Posterior vena cava (tissue), 2 donors: ENCODE results near the gene PAX5. TPM values are rescaled to one million over a fixed set of nuclear protein-coding genes. Genes with fewer than 3 reads are reported as not detected.

ENCODE experiments used
- DNase-seq: peaks from one replicate; pipeline ENCODE4 v3.0.0-alpha.2; 2020; ENCODE audit warnings: low spot score
- intact Hi-C, 2 donors: fragments of 100-400 bp; cut with DNase I; formaldehyde crosslinking; loops; one replicate each; pipeline versions ENCODE4 v1.14.1 to v1.14.2; 2022 to 2023
- total RNA-seq, 2 donors: library from RNA; stranded (reverse); fragmentation: NEBNext Ultra II Directional; extraction: Animal tissue kit (Norgen Biotek cat#: 25700); gene quantifications; one replicate each; pipeline ENCODE4 v1.2.1, GENCODE V29; 2021
- donor health status: DM: yes; HTN: yes; CAD: no.
- donor health status: DM: yes; HTN: yes; CAD: no.

Gene PAX5
- total RNA-seq, 2 donors from 2014 or later = 0.46 to 0.67 TPM

DNA sequence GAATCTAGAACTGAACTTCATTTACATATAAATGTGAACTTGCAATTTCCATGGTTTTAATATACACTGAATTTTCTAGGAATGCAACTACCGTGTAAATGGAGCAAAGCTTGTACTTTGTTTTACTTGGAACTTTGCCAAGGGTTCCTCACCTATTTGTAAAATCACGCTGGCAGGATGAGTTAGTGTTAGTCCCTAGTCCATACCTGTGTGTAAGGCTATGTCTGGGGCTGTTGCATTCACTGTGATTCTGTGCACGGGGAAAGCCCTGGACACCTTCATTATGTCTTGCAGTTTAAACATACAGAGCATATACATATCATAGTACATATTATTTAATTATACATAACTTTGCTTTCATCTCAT is 119.9 kb downstream of the PAX5 start:
- intact Hi-C loops = no loop called here
- DNase-seq = no peak

DNA sequence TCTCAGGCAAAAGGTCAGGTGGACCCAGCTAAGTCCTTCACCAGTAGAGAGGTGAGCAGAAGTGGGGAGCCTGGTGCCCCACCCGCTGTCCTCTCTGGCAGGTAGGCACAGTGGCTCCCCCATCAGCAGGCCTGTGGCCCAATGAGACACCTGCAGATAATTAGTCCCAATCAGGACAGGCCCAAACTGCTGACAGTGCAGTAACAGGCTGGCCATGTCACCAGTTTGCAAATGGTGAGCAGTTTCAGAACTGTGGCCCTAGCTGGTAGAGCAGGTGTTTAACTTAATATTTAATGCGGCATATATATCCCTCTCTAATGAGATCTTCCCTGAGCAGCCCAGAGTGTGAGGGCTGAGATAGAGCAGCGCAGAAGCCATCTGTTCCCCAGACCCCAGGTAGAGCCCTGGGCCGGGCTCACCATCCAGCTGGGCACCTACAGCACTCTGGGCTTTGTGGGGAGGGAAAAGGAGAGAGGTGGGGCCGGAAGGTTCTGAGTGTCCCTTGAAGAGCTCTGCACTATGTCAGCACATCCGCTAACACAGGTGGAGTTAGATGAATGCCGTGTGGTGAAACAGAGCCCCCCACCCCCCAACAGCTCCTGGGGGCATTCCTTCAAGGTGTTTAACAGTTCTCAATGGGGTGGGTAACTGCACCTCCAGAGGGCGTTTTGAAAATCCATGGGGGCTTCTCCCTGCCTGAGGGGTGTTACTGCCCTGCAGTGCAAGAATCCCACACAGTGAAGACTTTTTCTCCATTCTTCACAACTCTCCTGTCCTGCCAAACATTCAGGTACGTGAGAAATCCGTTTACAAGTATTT is 120.5 kb downstream of the PAX5 start:
- no peak for DNase-seq

DNA sequence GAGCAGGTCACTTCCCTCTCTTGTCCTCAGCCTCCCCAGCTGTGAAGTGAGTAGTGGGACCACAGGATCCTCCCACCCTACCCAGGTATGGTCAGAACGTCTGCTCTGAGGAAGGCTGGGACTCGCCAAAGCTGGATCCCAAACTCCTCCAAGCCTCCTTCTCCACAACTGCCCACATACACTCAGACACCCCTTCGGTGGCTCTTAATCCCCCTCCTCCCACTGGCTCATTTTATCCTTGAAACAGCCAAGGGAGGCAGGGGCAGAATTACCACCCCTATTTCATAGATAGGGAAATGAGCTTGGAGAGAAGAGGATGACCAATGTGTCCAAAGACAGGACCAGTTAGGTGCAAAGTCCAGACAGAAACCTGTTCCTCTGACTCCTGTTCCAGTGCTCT is 121.4 kb downstream of the PAX5 start:
- intact Hi-C loops = no loop called here
- DNase-seq = no peak

More for the DNA sequence above, 120.5 kb downstream of the PAX5 start:
- intact Hi-C loops = no loop called here

DNA sequence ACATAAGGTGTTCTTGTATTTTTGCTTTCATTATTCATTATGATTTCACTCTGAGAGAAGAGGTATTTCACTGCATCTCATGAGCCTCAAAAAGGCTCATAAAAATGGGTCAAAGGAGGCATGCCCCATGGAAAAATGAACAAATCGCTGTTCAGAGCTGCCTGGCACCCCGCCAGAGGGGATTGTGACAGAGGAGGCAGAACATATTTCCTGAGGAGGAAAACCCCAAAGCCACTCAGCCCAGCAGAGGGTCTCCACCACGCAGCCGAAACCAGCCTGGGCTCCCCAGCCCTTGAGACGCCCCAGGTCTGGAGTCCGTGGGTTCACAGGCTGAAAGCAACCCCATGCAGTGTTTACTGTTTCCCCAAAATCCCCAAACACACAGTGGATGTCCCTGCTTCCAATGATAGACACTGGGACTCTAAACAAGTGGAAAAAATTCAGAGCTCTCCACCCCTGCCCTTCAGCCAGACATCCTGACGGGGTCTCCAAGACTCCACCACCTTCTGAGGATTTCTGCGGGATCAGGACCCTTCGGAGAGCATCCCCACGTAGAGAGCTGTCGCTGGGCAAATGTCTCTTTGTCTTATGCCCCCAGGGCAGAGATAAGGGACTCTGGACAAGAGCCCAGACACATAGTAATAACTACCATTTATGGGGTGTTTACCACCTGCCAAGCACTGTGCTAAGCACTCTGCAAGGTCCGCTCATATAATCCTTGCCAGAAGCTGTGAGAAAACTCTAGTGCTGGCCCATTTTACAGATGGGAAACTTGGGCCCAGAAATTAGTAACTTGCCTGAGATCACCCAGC is 122.3 kb downstream of the PAX5 start:
- intact Hi-C loops = no loop called here
- no peak for DNase-seq

DNA sequence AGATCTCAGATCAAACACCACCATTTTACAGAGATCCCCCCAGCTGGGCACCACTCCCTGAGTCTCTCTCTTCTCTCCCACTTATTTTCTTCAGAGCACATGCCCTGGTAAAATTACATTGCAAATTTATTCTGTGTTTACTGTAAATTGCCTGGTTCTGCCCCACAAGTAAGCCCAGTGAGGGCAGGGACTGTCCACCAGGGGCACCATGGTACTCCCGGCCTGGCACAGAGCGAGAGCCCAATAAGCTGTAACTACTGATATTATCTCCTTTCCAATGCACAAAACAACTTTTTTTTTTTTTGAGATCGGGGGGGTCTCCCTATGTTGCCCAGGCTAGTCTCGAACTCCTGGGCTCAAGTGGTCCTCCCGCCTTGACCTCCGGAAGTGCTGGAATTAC is 123.0 kb downstream of the PAX5 start:
- no peak for DNase-seq
- intact Hi-C loops = no loop called here

DNA sequence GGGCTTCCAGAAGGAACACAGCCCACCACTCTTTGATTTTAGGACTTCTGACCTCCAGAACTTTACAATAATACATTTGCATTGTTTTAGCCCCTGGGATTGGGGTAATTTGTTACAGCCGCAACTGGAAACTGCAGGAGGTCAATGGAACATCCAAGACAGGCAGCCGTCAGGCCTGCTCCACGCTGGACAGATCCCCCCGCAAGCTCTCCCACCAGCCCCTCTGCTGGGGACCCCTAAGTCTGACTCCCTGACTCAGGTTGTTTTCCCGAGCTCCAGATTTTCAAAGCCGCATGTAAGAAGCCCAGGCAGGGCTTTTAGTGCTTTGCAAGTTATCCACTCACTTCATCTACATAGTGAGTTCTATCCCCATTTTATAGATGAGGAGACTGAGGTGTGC is 127.6 kb downstream of the PAX5 start:
- no peak for DNase-seq
- intact Hi-C loops = no loop called here

DNA sequence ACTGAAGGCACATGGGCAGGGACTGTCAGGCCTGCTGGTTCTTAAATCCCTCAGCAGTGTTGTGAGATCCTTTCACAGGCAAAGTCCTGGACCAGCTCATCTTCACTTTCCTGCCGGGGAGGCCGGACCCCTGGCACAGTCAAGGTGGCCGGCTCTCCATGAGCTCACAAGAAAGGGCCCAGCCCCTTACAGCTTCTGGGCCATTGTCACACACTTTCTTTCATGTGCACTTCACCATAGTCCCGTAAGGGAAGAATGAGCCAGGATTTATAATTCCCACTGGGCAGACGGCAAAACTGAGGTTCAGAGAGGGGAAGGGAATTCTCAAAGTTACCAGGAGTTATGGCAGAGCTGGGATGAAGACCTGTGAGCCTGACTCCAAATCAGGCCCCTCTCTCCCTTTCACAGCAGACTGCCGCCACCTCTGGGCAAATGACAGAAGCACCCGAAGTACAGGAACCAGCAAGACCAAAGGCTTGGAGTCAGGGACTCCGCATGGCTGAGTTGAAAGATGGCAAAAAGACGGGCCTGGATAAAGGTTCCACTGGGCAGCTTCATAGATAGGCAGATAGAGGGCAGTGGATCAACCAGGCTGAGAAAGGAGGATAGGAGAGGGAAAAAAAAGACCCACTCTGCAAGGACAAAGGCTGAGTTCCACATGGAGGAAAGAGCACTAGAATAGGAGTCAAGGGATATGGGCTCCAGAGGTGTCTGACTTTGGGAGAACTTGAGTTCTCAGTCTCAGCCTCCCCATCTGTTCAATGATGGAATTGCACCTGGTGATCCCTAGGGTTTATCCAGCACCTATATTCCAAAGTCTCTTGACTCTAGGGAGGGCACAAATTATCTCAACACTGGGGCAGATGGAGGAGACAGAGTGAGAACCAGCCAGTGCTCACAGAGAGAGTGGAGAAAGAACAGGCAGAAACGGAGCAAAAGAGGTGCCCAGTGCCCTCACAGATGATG is 128.7 kb downstream of the PAX5 start:
- DNase-seq = no peak
- intact Hi-C loops = no loop called here

DNA sequence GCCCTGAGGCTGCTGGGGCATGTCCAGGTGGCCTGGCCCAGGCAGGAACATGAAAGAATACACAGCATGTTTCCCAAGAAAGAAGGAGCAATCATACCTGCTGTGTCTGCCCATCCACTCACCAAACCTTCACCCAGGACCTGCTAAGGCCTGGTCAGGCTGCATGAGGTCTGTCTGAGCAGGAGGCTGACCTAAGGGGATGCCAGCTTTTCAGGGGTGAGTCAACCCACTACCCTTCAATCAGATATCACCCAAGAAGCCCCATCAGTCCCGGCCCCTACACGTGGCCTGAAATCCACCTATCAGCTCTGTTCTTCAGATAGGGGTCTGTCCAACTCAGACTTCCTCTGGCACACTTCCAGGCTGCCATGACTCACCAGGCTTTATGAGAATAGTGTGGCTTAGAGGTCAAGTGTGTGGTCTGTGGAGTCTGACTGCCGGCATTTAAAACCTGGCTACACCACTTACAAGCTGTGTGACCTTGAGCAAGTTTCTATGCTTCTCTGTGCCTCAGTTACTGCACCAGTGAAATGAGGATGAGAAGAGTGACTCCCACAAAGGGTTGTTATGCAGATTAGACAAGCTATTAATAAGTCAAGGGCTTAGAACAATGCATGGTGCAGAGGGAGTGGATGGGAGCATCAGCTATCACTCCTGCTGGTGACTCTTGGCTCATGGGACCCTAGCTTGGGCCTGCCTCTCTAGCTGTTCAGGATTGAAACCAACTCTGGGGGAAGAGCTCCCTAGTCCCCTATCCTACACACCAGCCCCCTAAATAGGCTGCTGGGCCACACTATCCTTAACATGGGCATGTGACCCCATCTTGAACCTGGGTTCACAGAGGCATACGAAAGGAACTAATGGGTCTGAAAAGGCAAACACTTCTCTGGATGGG is 130.3 kb downstream of the PAX5 start:
- DNase-seq = no peak
- intact Hi-C loops = no loop called here

DNA sequence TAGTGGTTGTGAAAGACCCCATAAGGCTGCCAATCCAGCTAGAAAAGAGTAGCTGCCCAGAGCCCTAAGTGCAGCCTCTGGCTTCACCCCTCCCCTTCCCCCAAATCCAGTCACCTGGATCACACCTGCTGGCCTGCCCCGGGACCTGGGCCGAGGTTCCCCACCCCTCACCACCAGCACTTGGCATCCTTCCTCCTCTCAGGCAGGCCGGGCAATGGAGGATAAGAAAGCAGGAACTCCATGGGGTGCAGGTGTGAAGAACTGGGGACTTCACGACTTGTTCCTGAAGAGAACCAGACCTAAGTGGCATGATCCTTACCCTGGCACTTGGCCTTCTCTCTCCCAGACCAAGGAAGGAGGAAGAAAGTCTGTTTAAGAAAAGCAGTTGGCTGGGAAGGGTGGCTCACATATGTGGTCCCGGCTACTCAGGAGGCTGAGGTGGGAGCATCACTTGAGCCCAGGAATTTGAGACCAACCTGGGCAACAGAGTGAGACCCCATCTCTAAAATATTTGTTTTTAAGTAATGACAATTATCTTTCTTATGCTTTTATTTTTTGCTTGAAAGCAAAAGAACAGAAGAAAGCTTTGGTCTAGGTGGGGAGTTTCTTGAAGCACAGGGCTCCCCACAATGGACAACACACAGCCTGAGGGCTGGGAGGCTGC is 131.1 kb downstream of the PAX5 start:
- intact Hi-C loops = no loop called here
- no peak for DNase-seq

DNA sequence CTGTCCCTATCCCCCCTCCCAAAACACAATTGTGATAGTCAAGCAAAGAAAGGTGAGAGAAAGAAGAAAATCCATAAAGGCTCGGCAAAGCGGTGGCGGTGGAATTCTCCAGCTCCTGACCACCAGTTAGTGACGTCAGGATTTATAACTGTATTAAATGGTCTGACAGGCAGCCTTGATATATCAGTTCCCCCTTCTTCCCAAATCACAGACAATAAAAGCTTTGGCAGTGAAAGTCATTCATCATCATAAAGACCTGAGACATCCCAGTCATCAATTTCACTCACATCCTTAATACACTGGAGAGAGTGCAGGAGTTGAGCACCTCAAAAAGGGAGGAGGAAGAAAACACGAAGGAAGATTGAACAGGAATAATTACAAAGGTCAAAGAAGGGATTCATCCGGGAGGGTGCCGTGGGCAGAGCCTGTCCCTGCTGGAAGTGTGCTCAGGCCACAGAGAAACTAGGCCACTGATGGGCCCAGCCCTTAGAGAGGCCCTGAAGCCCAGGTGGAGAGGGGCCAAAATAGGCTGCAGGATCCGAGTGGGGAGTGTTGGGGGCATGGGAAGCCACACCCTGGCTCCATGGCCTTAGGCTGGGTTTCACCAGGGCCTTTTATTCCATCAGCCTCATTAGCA is 131.9 kb downstream of the PAX5 start:
- intact Hi-C loops = no loop called here
- no peak for DNase-seq

DNA sequence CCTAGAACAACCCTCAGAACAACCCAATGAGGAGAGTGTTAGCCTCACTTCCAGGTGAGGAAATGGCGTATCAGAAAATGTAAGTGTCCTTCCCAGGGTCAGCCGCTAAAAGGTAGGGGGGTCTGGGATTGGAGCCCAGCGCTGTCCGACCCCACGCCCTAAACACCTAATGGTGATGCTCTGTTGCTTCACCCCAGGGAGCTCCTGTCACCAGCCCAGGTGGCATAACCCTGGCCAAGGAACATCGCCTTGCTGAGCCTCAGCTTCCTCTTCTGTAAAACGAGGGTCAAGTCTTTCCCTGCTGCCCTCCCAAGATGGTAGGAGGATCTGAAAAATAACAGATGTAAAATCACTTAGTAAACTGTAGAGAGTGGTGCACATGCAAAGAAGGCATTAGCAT is 132.5 kb downstream of the PAX5 start:
- no peak for DNase-seq
- intact Hi-C loops = no loop called here

DNA sequence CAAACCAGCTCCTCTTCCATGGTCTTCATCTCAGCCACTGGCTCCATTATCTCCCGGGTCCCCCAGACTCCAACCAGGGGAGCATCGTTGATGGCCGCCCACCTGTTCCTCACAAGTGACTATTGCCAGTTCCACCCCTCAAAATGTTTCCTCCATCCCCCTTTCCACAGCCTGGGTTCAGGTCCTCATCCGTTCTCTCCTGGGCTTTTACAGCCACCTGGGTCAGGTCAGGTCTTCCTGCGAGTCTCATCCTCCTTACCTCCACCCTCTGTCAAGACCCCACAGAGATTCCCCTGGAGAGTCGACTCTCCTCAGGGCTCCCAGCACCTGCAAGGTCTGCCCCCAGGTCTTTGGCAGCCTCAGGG is 133.2 kb downstream of the PAX5 start:
- DNase-seq = no peak
- intact Hi-C loops = no loop called here

DNA sequence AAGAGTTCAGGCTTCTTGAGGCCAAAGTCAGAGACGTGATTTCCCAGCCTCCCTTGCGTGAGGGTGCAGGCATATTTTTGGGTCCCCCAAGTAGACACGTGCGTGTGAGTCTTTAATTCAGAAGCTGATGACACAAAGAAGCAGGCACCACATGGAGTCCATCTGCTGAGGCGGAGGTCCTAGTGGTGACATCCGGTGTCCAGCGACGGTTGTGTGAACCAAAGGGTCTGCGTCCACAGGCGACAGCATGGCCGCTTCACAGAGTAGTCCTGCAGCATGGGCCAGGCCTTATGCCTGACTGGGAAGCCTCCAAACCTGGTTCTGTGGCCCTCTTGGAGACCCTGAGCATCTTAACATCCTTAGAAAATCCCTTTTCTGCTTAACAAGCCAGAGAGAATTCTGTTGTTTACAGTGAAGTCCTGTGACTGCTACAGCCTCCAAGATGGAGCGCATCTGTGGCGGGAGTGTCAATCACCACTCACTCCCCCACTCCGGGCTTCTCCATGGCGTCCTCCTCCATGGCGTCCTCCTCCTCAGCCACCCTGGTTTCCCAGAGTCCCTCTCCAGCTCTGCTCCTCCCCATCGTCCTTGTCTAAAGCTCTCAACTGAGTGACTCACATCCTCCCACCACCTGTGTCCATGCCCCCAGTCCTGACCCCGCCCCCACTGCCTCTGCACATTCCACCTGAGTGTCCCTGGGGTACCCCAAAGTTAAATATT is 133.8 kb downstream of the PAX5 start:
- intact Hi-C loops = no loop called here
- peak; percentile 58 for DNase-seq

DNA sequence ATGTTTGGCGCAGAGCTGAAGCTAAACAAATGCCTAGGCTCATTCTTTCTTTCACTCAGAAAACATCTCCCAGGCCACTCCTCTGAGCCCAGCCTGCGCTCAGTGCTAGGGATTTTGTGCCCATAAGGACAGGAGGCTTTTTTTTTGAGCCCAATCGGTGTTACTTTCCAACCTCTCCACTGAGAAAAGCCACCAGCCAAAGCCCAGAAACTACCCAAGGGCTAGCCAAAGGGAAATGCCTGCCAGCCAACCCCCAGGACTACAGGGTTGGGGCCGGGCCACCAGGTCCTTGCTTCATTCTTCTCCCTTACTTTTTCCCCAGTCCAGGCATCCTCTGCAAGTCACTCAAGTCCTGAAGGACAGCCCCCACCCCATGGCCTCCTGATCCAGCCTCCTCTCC is 134.7 kb downstream of the PAX5 start:
- intact Hi-C loops = no loop called here
- no peak for DNase-seq

DNA sequence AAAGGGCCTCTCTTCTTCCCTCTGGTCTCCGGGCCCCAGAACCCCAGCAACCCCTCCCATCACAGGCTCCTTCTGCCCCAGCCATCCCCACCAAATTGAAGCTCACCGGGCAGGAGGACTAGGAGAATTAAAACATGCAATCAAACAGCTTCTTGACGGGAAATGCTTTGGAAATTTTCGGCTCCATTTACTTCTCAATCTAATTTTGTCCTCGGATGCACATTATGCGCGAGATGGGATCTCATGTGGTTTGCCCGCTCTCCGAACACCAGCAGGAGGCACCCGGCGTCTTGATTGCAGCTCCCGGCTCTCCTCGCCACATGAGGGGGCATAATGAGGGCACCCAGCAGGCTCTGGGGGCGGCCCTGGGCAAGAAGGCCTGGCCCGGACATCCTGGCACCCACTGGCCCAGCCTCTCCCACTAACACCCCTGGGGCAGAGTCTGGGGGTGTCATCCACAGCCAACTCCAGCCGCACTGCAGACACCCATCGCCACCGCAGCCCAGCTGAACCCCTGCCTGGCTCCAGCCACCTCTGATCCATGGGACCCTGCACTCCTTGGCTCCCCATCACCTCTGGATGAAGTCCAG is 135.5 kb downstream of the PAX5 start:
- intact Hi-C loops = no loop called here
- DNase-seq = peak; percentile 53

DNA sequence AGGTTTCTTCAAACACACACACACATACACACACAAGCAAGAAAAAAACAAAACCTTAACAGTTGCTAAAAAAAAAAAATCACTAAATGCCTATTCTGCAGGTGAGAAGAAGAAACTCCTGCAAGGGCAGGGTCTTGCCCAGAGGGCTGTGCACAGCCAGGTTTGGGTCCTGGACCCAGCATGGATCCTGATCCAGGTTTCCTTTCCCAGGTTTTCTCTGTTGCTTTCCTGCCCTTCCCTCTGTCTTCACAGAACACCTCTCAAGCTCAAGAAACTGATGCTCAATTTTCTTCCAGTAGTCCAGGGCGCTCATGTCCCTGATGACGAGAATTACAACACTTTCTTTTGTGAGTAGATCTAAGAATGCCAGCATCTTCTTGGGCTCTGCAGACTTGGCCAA is 136.6 kb downstream of the PAX5 start:
- no peak for DNase-seq
- intact Hi-C loops = no loop called here

DNA sequence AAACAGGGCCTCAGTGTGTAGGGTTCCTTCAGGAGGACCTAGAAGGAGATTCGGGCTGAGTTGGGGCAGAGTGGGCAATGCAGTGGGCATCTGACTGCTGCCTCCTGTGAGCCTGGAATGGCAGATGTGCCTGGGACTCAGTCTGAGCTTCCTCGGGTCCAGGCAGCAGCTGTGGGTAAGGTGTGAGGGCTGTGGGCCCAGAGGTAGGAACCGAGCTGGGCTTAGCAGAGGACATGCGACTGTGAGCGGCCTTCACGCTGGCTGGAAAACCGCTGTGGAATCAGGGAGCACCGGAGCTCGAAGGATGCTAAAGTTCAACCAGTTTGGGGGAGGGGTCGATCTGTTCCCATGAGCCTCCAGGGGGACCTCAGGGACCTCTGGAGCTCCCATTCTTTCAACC is 137.0 kb downstream of the PAX5 start:
- DNase-seq = no peak
- intact Hi-C loops = no loop called here
